ENCODE measurements around the gene CAPN15.

DNA sequence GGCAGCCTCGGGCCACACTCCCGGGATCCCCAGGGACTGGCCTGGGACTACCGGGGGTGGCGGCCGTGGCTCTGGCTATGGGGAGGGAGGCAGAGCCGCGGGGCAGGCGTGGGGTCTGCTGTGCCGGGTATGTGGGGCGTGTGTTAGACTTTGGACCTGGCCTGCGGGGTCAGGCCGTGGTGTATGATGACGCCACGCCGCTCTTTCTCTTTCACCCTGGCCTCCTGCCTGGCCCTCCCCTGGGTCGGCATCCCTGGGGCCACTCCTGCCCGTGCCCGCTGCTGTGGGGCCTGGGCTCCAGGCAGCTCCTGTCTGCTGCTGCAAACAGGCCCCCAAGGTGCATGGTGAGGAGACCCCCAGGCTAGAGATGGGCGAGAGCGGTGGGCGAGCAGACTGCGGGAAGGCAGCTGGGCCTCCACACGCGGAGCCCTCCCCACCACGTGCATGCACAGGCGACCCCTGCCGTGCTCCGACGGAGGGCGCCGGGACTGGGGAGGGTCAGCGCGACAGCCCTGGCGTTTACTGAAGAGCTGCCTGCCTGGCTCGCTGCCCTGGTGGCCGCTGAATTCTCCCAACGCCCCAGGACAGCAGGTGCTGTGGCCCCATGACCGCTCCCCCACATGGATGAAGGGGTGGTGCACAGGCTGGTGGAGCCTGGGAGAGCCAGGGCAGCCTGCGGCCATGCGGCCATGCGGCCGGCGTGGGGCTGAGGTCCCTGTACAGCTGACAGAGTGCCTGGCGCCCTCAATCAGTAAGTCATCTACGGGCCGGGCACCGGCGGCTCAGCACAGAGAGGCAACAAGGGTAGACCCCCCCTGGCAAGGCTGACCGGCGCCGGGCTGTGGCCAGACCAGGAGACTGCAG is 16.0 kb downstream of the CAPN15 start:
- TF ChIP-seq, protein P1, sequence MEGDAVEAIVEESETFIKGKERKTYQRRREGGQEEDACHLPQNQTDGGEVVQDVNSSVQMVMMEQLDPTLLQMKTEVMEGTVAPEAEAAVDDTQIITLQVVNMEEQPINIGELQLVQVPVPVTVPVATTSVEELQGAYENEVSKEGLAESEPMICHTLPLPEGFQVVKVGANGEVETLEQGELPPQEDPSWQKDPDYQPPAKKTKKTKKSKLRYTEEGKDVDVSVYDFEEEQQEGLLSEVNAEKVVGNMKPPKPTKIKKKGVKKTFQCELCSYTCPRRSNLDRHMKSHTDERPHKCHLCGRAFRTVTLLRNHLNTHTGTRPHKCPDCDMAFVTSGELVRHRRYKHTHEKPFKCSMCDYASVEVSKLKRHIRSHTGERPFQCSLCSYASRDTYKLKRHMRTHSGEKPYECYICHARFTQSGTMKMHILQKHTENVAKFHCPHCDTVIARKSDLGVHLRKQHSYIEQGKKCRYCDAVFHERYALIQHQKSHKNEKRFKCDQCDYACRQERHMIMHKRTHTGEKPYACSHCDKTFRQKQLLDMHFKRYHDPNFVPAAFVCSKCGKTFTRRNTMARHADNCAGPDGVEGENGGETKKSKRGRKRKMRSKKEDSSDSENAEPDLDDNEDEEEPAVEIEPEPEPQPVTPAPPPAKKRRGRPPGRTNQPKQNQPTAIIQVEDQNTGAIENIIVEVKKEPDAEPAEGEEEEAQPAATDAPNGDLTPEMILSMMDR (IDR thresholded peaks at IDR 0.05 in 8 of 11, conservative IDR thresholded peaks at IDR 0.05 in 3 of 11): no peak
- no peak for TF ChIP-seq POLR2A (IDR thresholded peaks at IDR 0.05)
- TF ChIP-seq POLR2AphosphoS5 (IDR thresholded peaks at IDR 0.05): no peak

Measured in spleen (tissue), 7 donors.